Activated CD4-positive, alpha-beta T cell treated with anti-CD3 and anti-CD28 coated beads, Interleukin-2, amount 10 ng/mL, durations not matched to agents 24 days and 14 days (primary cell): Measurements from ENCODE around the gene KRTAP10-6. TPM values are rescaled to one million over a fixed set of nuclear protein-coding genes. Genes with fewer than 3 reads are reported as not detected.
A peak's percentile ranks its signal among the peaks of the same experiment; 100 is the strongest.
"Not testable (repeated sequence)": the region's sequence is repeated elsewhere in the genome, so short reads cannot be mapped to it uniquely, and the experiment has no call there.

Experiments
- DNase-seq: peaks from one replicate; pipeline ENCODE4 v3.0.0; 2022
- H3K27ac Mint-ChIP-seq: one replicate; pipeline ENCODE4 v1.8.0; 2022; ENCODE audit warnings: mild to moderate bottlenecking, mixed read lengths
- H3K27me3 Mint-ChIP-seq: one replicate; pipeline ENCODE4 v1.8.0; 2022; ENCODE audit warnings: mixed read lengths
- H3K36me3 Mint-ChIP-seq: one replicate; pipeline ENCODE4 v1.8.0; 2022; ENCODE audit warnings: low read depth, mild to moderate bottlenecking, mixed read lengths
- H3K4me1 Mint-ChIP-seq: one replicate; pipeline ENCODE4 v1.8.0; 2021; ENCODE audit warnings: mixed read lengths
- H3K4me3 Mint-ChIP-seq: one replicate; pipeline ENCODE4 v1.8.0; 2022; ENCODE audit warnings: mild to moderate bottlenecking, moderate library complexity, mixed read lengths
- H3K9me3 Mint-ChIP-seq: one replicate; pipeline ENCODE4 v1.8.0; 2021; ENCODE audit warnings: mixed read lengths
- intact Hi-C: fragments of 100-400 bp; cut with micrococcal nuclease; formaldehyde crosslinking; loops from one replicate; pipeline ENCODE4 v1.15.1; 2023
- total RNA-seq: library from RNA; stranded (reverse); gene quantifications from 2 replicates; pipeline ENCODE4 v1.2.3, GENCODE V29; 2022

KRTAP10-6 gene
- total RNA-seq, 1 donor from 2014 or later, result not detected

- DNase-seq, result no peak
- no peaks in the 10 kb centered on the region for H3K4me1 Mint-ChIP-seq
- intact Hi-C loops, result no loop called here
- no peak overlapping the region for H3K4me3 Mint-ChIP-seq
- no peaks in the 10 kb centered on the region for H3K36me3 Mint-ChIP-seq
- peaks cover 5% of the 10 kb centered on the region for H3K9me3 Mint-ChIP-seq
- H3K27me3 Mint-ChIP-seq, result peaks cover 3% of the 10 kb centered on the region
- no peak overlapping the region for H3K27ac Mint-ChIP-seq
Measured at GRCh38 chr21:44571844-44572782, 20.2 kb downstream of the KRTAP10-6 start.

DNA sequence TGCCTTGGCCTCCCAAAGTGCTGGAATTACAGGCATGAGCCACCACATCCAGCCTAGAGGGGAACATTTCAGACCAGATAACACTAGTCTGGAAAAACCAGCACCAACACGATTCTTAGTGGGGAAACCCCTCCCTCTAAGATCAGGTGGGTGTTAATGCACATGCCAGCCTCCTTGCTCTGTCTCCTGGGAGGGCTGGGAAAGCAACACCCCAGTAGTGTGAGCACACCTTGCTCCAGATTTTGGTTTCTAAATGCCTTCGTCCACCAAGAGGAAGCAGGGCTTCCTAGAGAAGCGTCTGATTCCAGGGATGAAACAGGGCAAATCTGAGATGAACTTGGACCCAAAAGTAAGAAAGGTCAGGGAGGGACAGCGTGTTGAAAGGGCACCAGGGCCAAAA is 21.0 kb downstream of the KRTAP10-6 start:
- no peak for DNase-seq
- Mint-ChIP-seq H3K4me3 (no peak overlapping the region), H3K9me3 (peaks cover 5% of the 10 kb centered on the region), H3K4me1 (no peaks in the 10 kb centered on the region), H3K27me3 (peaks cover 3% of the 10 kb centered on the region), H3K27ac (no peak overlapping the region), H3K36me3 (no peaks in the 10 kb centered on the region)
- intact Hi-C loops, result no loop called here

DNA sequence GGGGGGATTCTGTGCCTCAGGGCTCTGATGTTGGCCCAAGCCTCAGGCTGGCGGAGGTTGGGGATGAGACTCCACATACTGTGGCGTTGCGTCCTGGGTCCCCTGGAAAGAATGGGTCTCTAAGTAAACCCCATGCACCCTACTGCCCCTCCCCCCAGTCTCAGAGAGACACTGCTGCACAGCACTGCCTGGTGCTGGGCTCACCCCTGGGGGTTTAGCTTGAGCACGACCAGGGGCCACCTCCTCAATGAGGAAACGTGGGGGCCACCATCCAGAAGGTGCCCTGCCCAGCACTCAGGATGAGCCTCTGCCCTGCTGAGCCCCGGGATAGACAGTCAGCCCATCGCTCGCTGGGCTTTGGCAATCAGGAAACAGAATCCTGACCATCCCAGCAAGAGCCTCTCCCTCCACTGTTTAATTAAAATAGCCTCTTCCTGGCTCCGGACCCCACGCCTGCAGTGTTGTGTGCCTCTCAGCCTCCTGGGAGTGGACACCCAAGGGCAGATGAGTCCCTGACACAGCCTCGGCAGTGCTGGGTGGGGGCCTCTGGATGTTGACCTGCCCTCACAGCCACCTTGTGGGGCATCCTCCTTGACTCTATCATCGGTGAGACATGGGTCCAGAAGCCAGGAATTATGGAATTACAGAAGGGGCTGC is 22.3 kb downstream of the KRTAP10-6 start:
- H3K4me3 Mint-ChIP-seq, result no peak overlapping the region
- no peak for DNase-seq

DNA sequence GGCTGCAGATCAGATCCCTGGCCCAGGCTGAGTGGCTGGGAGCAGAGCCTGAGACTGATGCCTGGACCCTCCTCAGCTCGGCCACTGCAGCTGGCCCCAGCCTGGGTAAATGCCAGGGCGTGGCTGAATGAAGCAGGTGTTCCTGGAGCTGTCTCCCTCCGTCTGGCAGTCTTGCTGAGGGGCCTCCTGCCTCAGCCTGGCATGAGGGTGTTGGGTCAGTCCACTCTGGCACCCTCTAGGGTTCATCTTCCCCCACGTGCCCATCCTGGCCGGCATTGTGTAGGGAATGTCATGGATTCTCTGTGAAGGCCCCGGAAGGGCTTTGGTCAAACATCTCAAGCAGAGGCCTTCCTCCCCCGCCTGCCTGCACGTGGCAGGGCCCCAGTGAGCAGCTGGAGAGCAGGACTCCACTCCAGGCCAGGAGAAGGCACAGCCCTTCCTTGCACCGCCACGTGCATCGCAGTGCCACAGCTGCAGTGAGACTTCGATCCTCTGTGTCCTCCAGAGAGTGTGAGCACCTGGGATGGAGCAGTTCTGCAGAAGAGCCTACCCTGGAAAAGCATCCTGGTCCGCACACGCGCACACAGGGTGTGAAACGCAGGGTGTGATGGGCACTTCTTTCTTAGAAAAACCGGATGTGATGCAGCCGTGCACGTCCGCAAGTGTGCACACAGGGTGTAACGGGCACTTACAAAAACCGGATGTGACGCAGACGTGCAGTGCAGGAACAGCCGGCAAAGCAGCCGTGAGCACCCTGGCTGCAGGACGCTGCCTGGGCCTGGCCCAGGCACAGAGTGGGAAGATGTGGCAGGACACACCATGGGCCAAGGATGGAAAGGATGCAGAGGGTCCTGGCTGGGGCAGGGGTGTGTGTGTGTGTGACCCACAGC is 23.4 kb downstream of the KRTAP10-6 start:
- Mint-ChIP-seq H3K9me3 (no peaks in the 10 kb centered on the region), H3K27me3 (no peaks in the 10 kb centered on the region), H3K4me1 (peaks cover 12% of the 10 kb centered on the region), H3K36me3 (no peaks in the 10 kb centered on the region), H3K4me3 (no peak overlapping the region), H3K27ac (no peak overlapping the region)
- no peak for DNase-seq
- intact Hi-C loops, result no loop called here

More for the DNA sequence above, 22.3 kb downstream of the KRTAP10-6 start:
- peaks cover 3% of the 10 kb centered on the region for H3K27me3 Mint-ChIP-seq
- intact Hi-C loops, result no loop called here
- no peaks in the 10 kb centered on the region for H3K36me3 Mint-ChIP-seq
- H3K9me3 Mint-ChIP-seq, result no peaks in the 10 kb centered on the region
- no peak overlapping the region for H3K27ac Mint-ChIP-seq
- peaks cover 6% of the 10 kb centered on the region for H3K4me1 Mint-ChIP-seq

- Mint-ChIP-seq H3K9me3 (no peaks in the 10 kb centered on the region), H3K4me3 (no peak overlapping the region), H3K4me1 (peaks cover 12% of the 10 kb centered on the region), H3K36me3 (no peaks in the 10 kb centered on the region), H3K27ac (no peak overlapping the region), H3K27me3 (no peaks in the 10 kb centered on the region)
- DNase-seq, result no peak
- intact Hi-C loops, result no loop called here
Measured at GRCh38 chr21:44568261-44568660, 24.0 kb downstream of the KRTAP10-6 start.

DNA sequence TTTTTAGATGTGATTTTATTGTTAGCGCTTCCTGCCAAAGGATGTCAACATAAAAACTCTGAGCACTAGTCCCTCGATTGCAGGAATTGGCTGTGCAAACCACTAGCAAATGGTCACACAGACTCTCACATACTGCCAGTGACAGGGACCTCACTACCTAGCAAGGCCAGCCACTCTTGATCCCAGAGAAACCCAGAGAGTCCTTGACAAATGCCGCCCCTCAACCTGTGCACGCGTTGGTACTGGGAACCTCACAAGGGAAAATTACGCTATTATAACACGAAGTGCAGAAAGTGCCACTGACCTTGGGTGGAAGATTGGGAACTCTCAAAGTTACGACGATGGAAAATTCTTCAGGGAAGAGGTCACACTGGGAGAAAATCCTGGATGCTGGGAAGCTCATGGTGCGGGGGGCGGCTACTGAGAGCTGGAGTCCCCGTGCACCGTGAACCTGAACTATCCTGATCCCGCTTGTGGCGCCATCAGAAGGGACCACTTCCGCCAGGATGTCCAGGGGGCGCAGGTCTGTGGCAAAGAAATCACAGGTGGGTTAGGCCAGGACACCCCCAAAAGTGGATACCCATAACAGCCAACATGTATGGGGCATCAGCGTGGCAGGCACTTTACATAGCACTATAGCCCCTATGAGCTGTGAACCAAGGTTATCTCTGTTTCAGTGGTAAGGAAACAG is 24.7 kb downstream of the KRTAP10-6 start:
- no peak overlapping the region for H3K27ac Mint-ChIP-seq

DNA sequence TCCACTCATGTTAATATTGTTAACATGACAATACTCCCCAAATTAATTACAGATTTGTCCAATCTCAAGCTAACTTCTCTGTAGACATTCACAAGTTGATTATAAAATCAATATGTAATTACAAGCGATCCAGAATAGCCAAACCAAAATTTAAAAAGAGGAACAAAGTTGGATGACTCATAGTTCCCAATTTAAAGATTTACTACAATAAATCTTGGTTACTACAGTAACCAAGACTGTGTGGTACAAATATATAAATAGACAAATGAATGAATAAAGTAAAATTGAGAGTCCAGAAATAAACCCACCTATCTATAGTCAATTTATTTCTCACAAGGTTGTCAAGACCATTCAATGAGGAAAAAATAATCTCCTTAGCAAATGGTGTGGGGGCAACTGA is 25.9 kb downstream of the KRTAP10-6 start:
- DNase-seq, result no peak
- H3K9me3 Mint-ChIP-seq, result peaks cover 9% of the 10 kb centered on the region
- no peaks in the 10 kb centered on the region for H3K36me3 Mint-ChIP-seq
- no peak overlapping the region for H3K27ac Mint-ChIP-seq
- peaks cover 12% of the 10 kb centered on the region for H3K4me1 Mint-ChIP-seq
- intact Hi-C loops, result no loop called here
- H3K27me3 Mint-ChIP-seq, result peaks cover 5% of the 10 kb centered on the region
- no peak overlapping the region for H3K4me3 Mint-ChIP-seq

More for the DNA sequence above, 24.7 kb downstream of the KRTAP10-6 start:
- Mint-ChIP-seq H3K36me3 (no peaks in the 10 kb centered on the region), H3K9me3 (no peaks in the 10 kb centered on the region), H3K27me3 (no peaks in the 10 kb centered on the region), H3K4me3 (no peak overlapping the region), H3K4me1 (peaks cover 12% of the 10 kb centered on the region)
- no peak for DNase-seq
- intact Hi-C loops, result no loop called here

DNA sequence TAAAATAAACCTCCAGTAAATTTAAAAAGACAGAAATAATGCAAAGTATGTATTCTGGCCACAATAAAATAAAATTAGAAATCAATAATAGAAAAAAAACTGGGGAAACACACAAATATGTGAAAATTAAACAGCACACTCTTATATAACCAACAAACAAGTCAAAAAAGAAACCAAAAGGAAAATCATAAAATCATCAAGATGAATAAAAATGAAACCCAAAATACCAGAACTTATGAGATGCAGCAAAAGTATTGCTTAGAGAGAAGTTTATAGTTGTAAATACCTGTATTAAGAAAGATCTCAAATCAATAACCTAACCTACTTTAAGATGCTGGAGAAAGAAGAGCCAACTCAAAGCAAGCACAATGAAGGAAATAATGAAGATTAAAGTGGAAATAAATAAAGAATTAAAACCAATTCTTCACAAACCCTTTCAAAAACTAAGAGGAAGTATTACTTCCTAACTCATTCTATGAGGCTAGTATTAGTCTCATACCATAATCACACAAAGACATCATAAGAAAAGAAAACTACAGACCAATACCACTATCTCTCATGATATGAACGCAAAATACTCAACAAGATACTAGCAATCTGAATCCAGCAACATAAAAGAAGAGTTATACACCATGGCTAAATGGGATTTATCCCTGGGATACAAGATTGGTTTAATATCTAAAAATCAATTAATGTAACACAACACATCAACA is 27.3 kb downstream of the KRTAP10-6 start:
- intact Hi-C loops, result no loop called here
- H3K9me3 Mint-ChIP-seq, result peaks cover 17% of the 10 kb centered on the region
- no peak for DNase-seq
- H3K36me3 Mint-ChIP-seq, result no peaks in the 10 kb centered on the region
- peaks cover 12% of the 10 kb centered on the region for H3K27me3 Mint-ChIP-seq
- peaks cover 12% of the 10 kb centered on the region for H3K4me1 Mint-ChIP-seq
- H3K27ac Mint-ChIP-seq, result peak overlapping the region; percentile 30
- H3K4me3 Mint-ChIP-seq, result peak overlapping the region; percentile 2

DNA sequence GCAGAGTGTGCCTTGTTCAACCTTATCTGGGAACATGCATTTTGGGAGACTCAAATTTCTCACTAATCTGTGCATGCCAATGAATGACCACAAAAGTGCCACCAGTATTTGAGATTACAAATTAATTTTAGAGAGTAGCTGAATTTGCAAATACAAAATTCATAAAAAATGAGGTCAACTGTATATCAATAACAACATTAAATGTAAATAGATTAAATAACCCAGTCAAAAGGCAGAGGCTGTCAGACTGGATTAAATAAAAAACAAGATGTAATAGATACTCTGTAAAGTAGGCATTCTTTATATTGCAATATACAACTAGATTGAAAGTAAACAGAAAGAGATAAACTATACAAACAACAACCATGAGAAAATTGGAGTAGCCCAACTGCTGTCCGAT is 28.2 kb downstream of the KRTAP10-6 start:
- no peak overlapping the region for H3K4me3 Mint-ChIP-seq
- peaks cover 17% of the 10 kb centered on the region for H3K9me3 Mint-ChIP-seq
- DNase-seq, result no peak
- intact Hi-C loops, result no loop called here
- H3K36me3 Mint-ChIP-seq, result no peaks in the 10 kb centered on the region
- no peak overlapping the region for H3K27ac Mint-ChIP-seq
- H3K4me1 Mint-ChIP-seq, result peaks cover 12% of the 10 kb centered on the region
- peaks cover 15% of the 10 kb centered on the region for H3K27me3 Mint-ChIP-seq

GRCh38 chr21:44558695-44559094 is 33.6 kb downstream of the KRTAP10-6 start, which contains the start of gene KRTAP10-3:
KRTAP10-3 (minus strand) TSS chr21:44558795; CDS start chr21:44558715, 80 bp downstream.
- Mint-ChIP-seq H3K27ac (no peak within 1 kb of the TSS), H3K9me3 (peaks cover 17% of the 10 kb centered on the region), H3K4me3 (no peak within 1 kb of the TSS), H3K27me3 (peaks cover 30% of the 10 kb centered on the region), H3K36me3 (no peaks in the 10 kb centered on the region), H3K4me1 (no peaks in the 10 kb centered on the region)
- DNase-seq, result no peak
- intact Hi-C loops, result no loop called here

DNA sequence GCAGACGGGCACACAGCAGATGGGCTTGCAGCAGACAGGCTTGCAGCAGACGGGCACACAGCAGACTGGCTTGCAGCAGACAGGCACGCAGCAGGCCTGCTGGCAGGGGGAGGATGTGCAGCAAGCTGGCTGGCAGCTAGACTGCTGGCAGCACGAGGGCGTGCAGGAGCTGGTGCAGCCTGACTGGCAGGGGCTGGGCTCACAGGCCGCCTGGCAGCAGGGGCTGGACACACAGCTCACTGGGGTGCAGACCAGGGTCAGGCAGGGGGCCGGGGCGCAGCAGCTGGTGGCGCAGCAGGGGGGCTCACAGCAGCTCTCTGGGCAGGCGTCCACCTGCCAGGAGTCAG is 34.0 kb downstream of the KRTAP10-6 start:
- peaks cover 30% of the 10 kb centered on the region for H3K27me3 Mint-ChIP-seq
- DNase-seq, H3K4me3 Mint-ChIP-seq, intact Hi-C loops, H3K36me3 Mint-ChIP-seq, H3K27ac Mint-ChIP-seq, H3K4me1 Mint-ChIP-seq: not testable (repeated sequence)
- peaks cover 17% of the 10 kb centered on the region for H3K9me3 Mint-ChIP-seq

DNA sequence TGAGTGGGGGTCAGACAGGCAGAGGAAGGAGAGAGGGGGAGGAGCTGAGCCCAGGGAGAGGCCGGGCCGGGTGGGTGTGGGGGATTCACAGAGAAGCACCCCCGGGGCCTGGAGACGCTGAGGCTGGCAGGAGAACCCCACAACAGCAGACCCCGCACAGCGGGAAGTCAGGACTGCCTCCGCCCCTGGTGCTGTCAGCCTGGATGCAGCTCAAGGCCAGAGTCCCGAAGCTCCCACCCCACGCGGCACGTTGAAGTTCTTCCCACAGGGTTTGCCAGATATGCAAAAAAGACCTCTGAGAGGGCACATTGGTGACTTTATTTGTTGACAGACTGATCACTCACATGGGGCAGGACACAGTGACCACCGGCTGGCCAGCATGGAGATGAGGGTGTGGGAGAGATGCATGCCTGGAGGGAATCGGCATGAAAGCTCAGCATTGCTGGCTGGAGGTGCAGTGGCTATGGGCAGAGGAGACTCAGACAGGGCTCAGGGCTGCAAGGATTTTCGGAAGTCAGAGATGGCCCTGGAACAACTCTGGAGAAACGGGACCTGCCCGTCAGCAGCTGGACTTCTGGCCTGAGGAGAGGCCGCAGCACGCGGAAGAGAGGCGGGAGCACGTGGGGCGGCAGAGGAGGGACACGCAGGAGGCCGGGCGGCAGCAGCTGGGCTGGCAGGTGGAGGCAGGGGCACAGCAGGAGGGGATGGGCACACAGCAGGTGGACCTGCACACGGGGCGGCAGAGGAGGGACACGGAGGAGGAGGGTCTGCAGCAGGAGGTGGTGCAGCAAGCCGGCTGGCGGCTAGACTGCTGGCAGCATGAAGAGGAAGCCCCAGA is 34.6 kb downstream of the KRTAP10-6 start:
- H3K9me3 Mint-ChIP-seq, result peaks cover 17% of the 10 kb centered on the region
- H3K4me1 Mint-ChIP-seq, result no peaks in the 10 kb centered on the region
- no peak overlapping the region for H3K4me3 Mint-ChIP-seq
- H3K27me3 Mint-ChIP-seq, result peaks cover 30% of the 10 kb centered on the region
- DNase-seq, result no peak
- intact Hi-C loops, result no loop called here
- H3K27ac Mint-ChIP-seq, result no peak overlapping the region
- H3K36me3 Mint-ChIP-seq, result no peaks in the 10 kb centered on the region
